H1 (cell line): Measurements from ENCODE around the gene MEGF11. TPM values are rescaled to one million over a fixed set of nuclear protein-coding genes. Genes with fewer than 3 reads are reported as not detected.

Experiments used
- SIX5 ChIP-seq: IDR thresholded peaks from 2 replicates; pipeline ENCODE4 v1.6.1; 2011; ENCODE audit warnings: mild to moderate bottlenecking, low read depth, low read length
- polyA plus RNA-seq, 7 experiments: library from polyadenylated mRNA; depleted of rRNA in 3 of 7; stranded (reverse) in 5 of 7; unstranded in 2 of 7; fragments of >200 nt in 5 of 7; fragments of 200-250 nt in 2 of 7; gene quantifications; 1 replicate in 5 of 7; 2 replicates in 1 of 7; 4 replicates in 1 of 7; pipeline versions ENCODE4 v1.2.1 to v1.2.3, GENCODE V29; 2011 to 2013; ENCODE audit warnings: missing spikeins in 2 of 7, mixed read lengths in 2 of 7
- total RNA-seq: library from RNA; stranded (reverse); fragmentation: NEBNext Ultra II Directional; extraction: Animal tissue kit (Norgen Biotek cat#: 25700); gene quantifications from 2 replicates; pipeline ENCODE4 v1.2.1, GENCODE V29; 2021

MEGF11 gene
- total and polyA plus RNA-seq, 2 of the 8 experiments (the other 6 are each of a cell fraction or from before 2014, with no cell fraction given): 4.4 to 4.8 TPM

- TF ChIP-seq SIX5: no peak
- TF ChIP-seq, all 59 proteins: peak for 0
These were observed 150.3 kb downstream of the MEGF11 start (continued) for GRCh38 chr15:66103293-66103590.
